Effector memory CD8-positive, alpha-beta T cell (primary cell): ENCODE measurements around the gene BTAF1.
"Not testable (repeated sequence)": the region's sequence is repeated elsewhere in the genome, so short reads cannot be mapped to it uniquely, and the experiment has no call there.

Experiments
- ATAC-seq: fragments of 150-1000 bp; cut with Tn5 transposase; replicated peaks from 2 replicates; pipeline ENCODE4 v1.10.0; 2021; ENCODE audit warnings: mild to moderate bottlenecking, moderate library complexity
- DNase-seq, 3 experiments: peaks; one replicate each; pipeline ENCODE4 v3.0.0; 2021
- H3K27ac Mint-ChIP-seq, 2 donors: one replicate each; pipeline ENCODE4 v1.8.0; 2022; ENCODE audit warnings: mild to moderate bottlenecking in 2 of 2, mixed read lengths in 2 of 2, moderate library complexity in 2 of 2
- H3K27me3 Mint-ChIP-seq, 2 donors: one replicate each; pipeline ENCODE4 v1.8.0; 2022; ENCODE audit warnings: mixed read lengths in 2 of 2
- H3K36me3 Mint-ChIP-seq: one replicate; pipeline ENCODE4 v1.8.0; 2022; ENCODE audit warnings: mild to moderate bottlenecking, moderate library complexity, mixed read lengths; ENCODE audit not compliant: insufficient read depth
- H3K4me1 Mint-ChIP-seq, 2 donors: one replicate each; pipeline ENCODE4 v1.8.0; 2022; ENCODE audit warnings: low read depth in 2 of 2, mixed read lengths in 2 of 2
- H3K4me3 Mint-ChIP-seq, 2 donors: one replicate each; pipeline ENCODE4 v1.8.0; 2022; ENCODE audit warnings: mild to moderate bottlenecking in 2 of 2, mixed read lengths in 2 of 2, moderate library complexity in 2 of 2
- H3K9me3 Mint-ChIP-seq, 2 donors: one replicate each; pipeline ENCODE4 v1.8.0; 2022; ENCODE audit warnings: mixed read lengths in 2 of 2

Gene BTAF1

DNA sequence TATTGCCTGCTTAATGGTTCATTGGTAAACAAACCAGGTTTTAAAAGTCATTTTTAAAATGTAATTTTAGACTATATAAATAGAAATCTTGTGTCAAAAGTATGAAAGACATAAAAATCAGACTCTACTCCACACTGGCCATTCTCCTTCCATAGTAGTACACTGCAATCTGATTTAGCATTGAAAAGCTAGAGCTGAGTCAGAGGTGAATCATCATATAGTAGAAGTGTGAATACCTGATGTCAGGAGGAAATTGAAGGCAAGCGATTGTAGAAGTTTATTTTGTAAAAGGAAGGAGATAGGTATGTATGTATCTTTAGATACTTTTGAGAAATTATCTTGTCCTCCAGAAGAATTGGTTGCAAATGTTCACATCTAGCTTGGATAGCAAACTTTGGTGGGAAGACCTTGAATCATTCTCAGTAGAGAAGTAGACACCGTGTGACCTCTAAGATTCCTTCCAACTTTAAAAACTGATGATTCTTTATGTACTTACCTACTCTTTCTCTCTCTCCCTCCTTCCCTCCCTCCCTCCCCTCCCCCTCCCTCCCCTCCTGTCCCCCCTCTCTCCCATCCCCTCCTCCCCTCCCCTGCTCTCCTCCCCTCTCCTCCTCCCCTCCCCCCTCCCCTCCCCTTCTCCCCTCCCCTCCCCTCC lies 88.1 kb downstream of the BTAF1 start:
- ATAC-seq (no peak), DNase-seq (no peak)
- H3K4me3 Mint-ChIP-seq: no peak overlapping the region
- H3K4me1 Mint-ChIP-seq: peaks cover 7 to 9% of the 10 kb centered on the region in 2 donors
- peaks cover 42% of the 10 kb centered on the region for H3K36me3 Mint-ChIP-seq
- no peaks in the 10 kb centered on the region for H3K9me3 Mint-ChIP-seq
- no peaks in the 10 kb centered on the region for H3K27me3 Mint-ChIP-seq
- peak overlapping the region in 1 of 2 donors; percentile 35 for H3K27ac Mint-ChIP-seq

DNA sequence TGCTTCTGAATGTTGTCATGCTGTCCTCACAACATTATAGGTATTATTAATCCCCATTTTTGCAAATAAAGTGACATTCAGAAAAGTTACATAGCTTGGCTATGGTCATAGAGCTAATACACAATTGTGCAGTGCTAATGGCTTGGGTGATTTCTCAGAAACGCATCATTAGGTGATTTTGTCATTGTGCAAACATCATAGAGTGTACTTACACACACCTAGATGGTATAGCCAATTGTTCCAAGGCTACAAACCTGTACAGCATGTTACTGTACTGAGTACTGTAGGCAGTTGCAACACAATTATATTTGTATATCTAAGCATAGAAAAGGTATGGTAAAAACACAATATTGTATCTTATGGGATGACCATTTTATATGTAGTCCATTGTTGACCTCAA lies 91.0 kb downstream of the BTAF1 start:
- H3K27me3 Mint-ChIP-seq: no peaks in the 10 kb centered on the region
- no peak overlapping the region for H3K4me3 Mint-ChIP-seq
- ATAC-seq: no peak
- DNase-seq: no peak
- H3K36me3 Mint-ChIP-seq: peaks cover 48% of the 10 kb centered on the region
- no peak overlapping the region for H3K27ac Mint-ChIP-seq
- no peaks in the 10 kb centered on the region for H3K4me1 Mint-ChIP-seq
- H3K9me3 Mint-ChIP-seq: no peaks in the 10 kb centered on the region

DNA sequence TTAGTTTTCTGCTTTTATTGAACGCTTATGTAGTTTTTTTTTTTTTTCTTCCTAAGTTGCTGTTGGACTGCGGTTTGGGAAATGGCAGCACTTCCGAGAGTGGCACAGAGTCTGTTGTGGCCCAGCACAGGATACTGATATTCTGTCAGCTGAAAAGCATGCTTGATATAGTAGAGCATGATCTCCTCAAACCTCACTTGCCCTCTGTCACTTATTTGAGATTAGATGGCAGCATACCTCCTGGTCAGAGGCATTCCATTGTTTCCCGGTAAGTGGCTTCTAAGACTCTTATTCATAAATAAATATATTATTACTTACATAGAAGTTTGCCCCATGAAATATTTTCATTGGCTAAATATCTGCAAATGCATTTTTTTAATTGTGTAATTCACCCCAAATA lies 101.1 kb downstream of the BTAF1 start:
- H3K36me3 Mint-ChIP-seq: peaks cover 56% of the 10 kb centered on the region
- H3K9me3 Mint-ChIP-seq: no peaks in the 10 kb centered on the region
- no peak for DNase-seq
- no peaks in the 10 kb centered on the region for H3K27me3 Mint-ChIP-seq
- no peaks in the 10 kb centered on the region for H3K4me1 Mint-ChIP-seq
- no peak overlapping the region for H3K4me3 Mint-ChIP-seq
- ATAC-seq: no peak
- H3K27ac Mint-ChIP-seq: peak overlapping the region in 1 of 2 donors; percentile 19

DNA sequence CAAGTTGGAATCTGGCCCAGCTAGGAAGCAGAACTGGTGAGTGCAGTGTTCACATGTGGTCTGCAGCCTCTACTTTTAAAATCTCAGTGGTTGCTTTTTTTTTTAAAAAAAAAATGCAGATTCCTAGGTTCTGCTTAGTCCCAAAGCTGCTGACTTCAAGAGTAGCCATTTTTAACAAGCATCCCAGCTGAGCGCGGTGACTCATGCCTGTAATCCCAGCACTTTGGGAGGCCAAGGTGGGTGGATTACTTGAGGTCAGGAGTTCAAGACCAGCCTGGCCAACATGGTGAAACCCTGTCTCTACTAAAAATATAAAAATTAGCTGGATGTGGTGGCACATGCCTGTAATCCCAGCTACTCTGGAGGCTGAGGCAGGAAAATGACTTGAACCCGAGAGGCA lies 101.8 kb downstream of the BTAF1 start:
- not testable (repeated sequence) for H3K4me3 Mint-ChIP-seq, ATAC-seq, H3K9me3 Mint-ChIP-seq, H3K27me3 Mint-ChIP-seq, H3K27ac Mint-ChIP-seq, DNase-seq, H3K4me1 Mint-ChIP-seq
- H3K36me3 Mint-ChIP-seq: peaks cover 54% of the 10 kb centered on the region

DNA sequence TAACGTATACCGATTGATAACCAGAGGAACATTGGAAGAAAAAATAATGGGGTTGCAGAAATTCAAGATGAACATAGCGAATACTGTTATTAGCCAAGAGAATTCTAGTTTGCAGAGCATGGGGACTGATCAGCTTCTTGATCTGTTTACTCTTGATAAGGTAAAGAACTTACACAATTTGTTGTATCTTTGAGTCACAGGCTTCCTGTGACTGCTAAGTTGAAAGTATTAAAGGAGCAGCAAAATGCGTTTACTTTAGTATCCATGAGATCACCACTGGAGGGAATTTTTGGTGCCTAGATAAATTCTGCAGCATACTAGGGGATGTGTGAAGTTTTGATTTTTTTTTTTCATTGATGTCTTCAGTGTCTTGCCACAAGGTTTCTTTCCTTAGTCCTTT lies 103.6 kb downstream of the BTAF1 start:
- no peaks in the 10 kb centered on the region for H3K9me3 Mint-ChIP-seq
- H3K27me3 Mint-ChIP-seq: no peaks in the 10 kb centered on the region
- ATAC-seq: no peak
- H3K27ac Mint-ChIP-seq: peak overlapping the region in 1 of 2 donors; percentile 15
- peaks cover 49% of the 10 kb centered on the region for H3K36me3 Mint-ChIP-seq
- no peak overlapping the region for H3K4me3 Mint-ChIP-seq
- no peak for DNase-seq
- no peaks in the 10 kb centered on the region for H3K4me1 Mint-ChIP-seq

DNA sequence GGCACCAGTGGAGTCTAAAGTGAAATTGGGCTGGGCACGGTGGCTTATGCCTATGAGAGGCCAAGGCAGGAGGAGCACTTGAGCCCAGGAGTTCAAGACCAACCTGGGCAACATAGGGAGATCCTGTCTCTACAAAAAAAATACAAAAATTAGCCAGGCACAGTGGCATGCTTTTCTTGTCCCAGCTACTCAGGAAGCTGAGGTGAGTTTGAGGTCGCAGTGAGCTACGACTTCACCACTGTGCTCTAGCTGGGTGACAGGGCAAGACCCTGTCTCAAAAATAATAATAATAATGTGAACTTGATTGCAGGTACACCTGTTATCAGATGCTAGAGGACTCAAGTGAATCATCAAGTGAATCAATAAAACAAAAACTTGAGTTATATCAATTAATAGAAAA lies 108.0 kb downstream of the BTAF1 start:
- Mint-ChIP-seq H3K9me3 (no peaks in the 10 kb centered on the region), H3K27me3 (no peaks in the 10 kb centered on the region), H3K4me1 (no peaks in the 10 kb centered on the region), H3K4me3 (no peak overlapping the region), H3K36me3 (peaks cover 19% of the 10 kb centered on the region), H3K27ac (no peak overlapping the region)
- DNase-seq: no peak
- no peak for ATAC-seq

DNA sequence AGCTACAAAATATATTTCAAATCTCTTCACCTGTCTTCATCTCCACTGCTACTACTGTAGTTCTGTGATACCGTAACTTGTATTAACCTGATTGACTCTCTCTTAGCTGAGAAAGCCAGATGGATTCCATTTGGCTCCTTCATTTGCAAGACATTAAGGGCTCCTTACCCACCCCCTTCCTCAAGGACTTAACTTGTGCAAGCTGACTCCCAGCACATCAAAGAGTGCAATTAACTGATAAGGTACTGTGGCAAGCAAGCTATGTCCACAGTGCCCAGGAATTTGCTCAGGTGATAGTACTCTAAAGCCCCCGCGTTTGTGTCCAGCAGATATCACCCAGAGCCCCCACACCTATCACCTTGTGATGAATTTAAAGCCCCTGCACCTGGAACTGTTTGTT lies 109.5 kb downstream of the BTAF1 start:
- not testable (repeated sequence) for H3K4me1 Mint-ChIP-seq, DNase-seq, H3K27me3 Mint-ChIP-seq, H3K27ac Mint-ChIP-seq, H3K36me3 Mint-ChIP-seq, ATAC-seq, H3K9me3 Mint-ChIP-seq, H3K4me3 Mint-ChIP-seq

DNA sequence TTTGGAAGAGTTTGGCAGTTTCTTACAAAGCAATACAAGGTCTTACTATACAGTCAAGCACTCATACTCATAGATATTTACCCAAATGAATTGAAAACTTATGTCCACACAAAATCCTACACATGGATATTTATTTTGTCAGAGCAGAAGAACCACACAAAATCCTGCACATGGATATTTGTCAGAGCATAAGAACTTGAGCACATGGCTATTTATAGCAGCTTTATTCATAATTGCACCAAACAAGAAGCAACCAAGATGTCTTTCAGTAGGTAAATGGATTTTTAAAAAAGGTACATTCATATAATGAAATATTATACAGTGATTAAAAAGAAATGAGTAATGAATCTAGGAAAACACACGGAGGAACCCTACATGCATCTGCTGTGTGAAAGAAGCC lies 115.4 kb downstream of the BTAF1 start:
- Mint-ChIP-seq H3K27ac (no peak overlapping the region), H3K36me3 (peaks cover 3% of the 10 kb centered on the region), H3K4me1 (no peaks in the 10 kb centered on the region), H3K27me3 (no peaks in the 10 kb centered on the region), H3K9me3 (no peaks in the 10 kb centered on the region), H3K4me3 (no peak overlapping the region)
- ATAC-seq (no peak), DNase-seq (no peak)

DNA sequence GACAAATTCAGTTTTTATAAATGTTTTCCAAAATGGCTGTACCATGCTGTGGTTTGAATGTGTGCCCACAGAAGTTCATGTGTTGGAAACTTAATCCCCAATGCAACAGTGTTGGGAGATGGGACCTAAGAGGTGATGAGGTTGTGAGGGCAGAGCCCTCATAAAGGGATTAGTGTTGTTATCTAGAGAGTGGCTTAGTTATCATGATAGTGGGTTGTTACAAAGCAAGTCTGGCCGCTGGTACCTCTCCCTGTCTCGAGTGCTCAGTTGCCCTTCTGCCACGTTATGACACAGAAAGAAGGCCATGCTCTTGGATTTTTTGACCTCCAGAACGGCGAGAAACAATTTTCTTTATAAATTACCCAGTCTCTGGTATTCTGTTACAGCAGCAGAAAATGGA lies 119.0 kb downstream of the BTAF1 start:
- DNase-seq (no peak), ATAC-seq (no peak)
- Mint-ChIP-seq H3K36me3 (peaks cover 3% of the 10 kb centered on the region), H3K27me3 (no peaks in the 10 kb centered on the region), H3K27ac (peak overlapping the region in 1 of 2 donors; percentile 59), H3K4me3 (no peak overlapping the region), H3K4me1 (peaks cover 0 to 5% of the 10 kb centered on the region in 2 donors), H3K9me3 (no peaks in the 10 kb centered on the region)

DNA sequence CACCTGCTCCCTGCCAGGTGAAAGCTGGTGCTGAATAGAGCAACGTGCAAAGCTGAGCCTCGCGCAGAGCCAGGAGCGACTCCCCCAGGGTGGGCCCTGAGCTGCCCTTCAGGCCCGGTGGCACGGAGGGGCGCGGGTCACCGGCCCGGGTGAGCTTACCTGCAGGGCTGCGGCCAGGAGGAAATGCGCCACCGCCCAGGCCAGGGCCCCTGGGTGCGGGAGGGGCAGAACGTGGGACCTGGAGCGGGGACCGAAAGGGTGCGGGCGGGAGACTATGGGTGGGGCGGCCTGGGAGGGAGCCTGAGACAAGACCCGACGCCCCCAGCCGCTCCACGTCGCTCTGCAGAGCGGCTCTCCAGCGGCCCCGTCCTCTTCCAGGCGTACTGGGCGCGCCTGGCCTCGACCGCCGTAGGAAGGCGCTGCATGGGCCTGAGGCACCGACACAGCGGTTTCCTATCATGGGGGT lies 122.1 kb downstream of the BTAF1 start:
- DNase-seq (no peak), ATAC-seq (no peak)
- Mint-ChIP-seq H3K4me3 (no peak overlapping the region), H3K27ac (no peak overlapping the region), H3K9me3 (no peaks in the 10 kb centered on the region), H3K36me3 (peaks cover 3% of the 10 kb centered on the region), H3K4me1 (peaks cover 9 to 16% of the 10 kb centered on the region in 2 donors), H3K27me3 (no peaks in the 10 kb centered on the region)

DNA sequence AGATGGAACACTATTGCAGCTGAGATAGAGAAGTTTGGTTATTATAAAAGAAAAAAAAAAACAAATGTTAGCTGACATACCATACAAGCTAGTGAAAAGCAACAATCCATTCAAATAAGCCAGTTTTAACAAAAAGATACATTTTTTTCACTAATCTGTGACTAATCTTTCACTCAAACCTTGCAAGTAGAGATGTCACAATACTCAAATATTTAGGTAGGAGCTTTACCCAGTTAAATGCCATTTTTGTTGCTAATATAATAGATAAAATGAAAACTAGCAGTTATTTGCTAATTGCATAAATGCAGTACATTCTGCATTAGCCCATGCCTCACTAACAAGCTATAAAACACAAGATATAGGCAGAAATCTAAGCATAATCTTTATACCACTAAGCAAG lies 123.6 kb downstream of the BTAF1 start:
- Mint-ChIP-seq H3K9me3 (no peaks in the 10 kb centered on the region), H3K27ac (peak overlapping the region in 1 of 2 donors; percentile 88), H3K27me3 (no peaks in the 10 kb centered on the region), H3K36me3 (no peaks in the 10 kb centered on the region), H3K4me1 (peaks cover 9 to 16% of the 10 kb centered on the region in 2 donors), H3K4me3 (no peak overlapping the region)
- DNase-seq: no peak
- ATAC-seq: no peak

DNA sequence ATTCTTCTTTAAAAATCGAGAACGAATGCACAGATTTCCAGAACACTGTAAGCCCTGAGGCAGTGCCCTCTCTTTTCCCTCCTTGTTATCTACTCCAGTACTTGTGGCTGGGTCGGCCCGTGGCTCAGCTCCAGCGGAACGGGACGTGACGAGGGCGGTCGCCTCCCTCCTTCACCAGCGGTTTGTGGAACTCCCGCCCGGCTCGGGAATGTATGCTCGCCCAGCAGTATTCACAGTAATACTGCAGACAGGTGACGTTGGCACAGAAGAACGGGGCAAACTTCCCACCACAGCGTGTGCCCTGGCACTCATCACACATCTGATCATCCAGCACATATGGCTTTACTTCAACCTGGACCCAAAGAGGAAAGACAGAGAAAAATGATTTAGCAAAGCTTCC lies 128.5 kb downstream of the BTAF1 start:
- DNase-seq: no peak
- Mint-ChIP-seq H3K27ac (no peak overlapping the region), H3K9me3 (no peaks in the 10 kb centered on the region), H3K4me1 (peaks cover 9 to 12% of the 10 kb centered on the region in 2 donors), H3K4me3 (no peak overlapping the region), H3K36me3 (no peaks in the 10 kb centered on the region), H3K27me3 (no peaks in the 10 kb centered on the region)
- no peak for ATAC-seq

DNA sequence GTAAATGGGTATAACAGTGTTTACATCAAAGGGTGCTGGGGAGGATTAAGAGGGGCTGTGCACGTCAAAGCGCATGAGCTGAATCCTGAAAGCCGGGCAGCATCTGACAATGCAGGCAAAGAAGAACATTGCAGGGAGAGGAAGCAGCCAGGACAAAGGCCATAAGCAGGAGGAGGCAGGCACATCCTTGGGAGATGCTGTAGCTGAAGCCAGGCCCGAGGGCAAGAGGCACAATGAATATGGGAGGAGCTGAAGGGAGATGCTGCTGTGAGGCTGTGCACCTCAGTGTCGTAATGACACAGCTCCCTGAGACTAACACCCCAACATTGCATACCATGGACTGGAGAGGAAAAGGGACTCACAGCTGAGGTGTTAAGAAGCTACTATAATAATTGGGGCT lies 129.2 kb downstream of the BTAF1 start:
- H3K27ac Mint-ChIP-seq: no peak overlapping the region

DNA sequence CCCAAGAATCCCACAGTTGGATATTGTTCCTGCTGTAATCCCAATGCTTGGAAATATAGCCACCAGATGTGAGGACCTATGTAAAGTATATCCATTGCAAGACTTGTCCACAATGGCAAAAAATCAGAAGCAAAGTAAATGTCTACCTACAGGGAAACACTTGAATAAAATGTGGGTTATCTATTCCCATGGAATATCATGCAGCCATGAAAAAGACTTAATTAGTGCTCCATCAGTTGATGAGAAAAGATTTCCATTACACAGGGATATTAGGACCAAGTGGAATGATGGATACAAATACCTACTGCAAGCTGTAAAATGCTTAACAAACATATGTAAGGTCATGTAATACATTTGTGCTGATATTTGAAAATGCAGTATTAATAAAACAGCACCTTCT lies 131.2 kb downstream of the BTAF1 start:
- no peak overlapping the region for H3K4me3 Mint-ChIP-seq
- DNase-seq (no peak), ATAC-seq (no peak)
- H3K27ac Mint-ChIP-seq: no peak overlapping the region
- H3K4me1 Mint-ChIP-seq: no peaks in the 10 kb centered on the region
- no peaks in the 10 kb centered on the region for H3K27me3 Mint-ChIP-seq
- no peaks in the 10 kb centered on the region for H3K9me3 Mint-ChIP-seq
- H3K36me3 Mint-ChIP-seq: no peaks in the 10 kb centered on the region

More for the DNA sequence above, 129.2 kb downstream of the BTAF1 start:
- H3K27me3 Mint-ChIP-seq: no peaks in the 10 kb centered on the region
- no peaks in the 10 kb centered on the region for H3K36me3 Mint-ChIP-seq
- peaks cover 7 to 9% of the 10 kb centered on the region in 2 donors for H3K4me1 Mint-ChIP-seq
- H3K4me3 Mint-ChIP-seq: no peak overlapping the region
- ATAC-seq: no peak
- DNase-seq: no peak
- H3K9me3 Mint-ChIP-seq: no peaks in the 10 kb centered on the region
